HepG2 (cell line): Measurements from ENCODE around the gene MYLK2. TPM values are rescaled to one million over a fixed set of nuclear protein-coding genes. Genes with fewer than 3 reads are reported as not detected.

Experiments used
- ATF7 ChIP-seq, 2 experiments: fragments of 450-650 bp in 1 of 2; sonication (generic) in 1 of 2; formaldehyde crosslinking in 1 of 2; IDR thresholded peaks; 2 replicates each; pipeline versions ENCODE4 v1.4.0 to v1.6.1; 2016 to 2020; ENCODE audit warnings: antibody characterized with exemption in 1 of 2, mild to moderate bottlenecking in 1 of 2, missing genetic modification reagents in 1 of 2
- BRCA1 ChIP-seq: sonication (generic); formaldehyde crosslinking; IDR thresholded peaks from 2 replicates; pipeline ENCODE4 v1.4.0; 2020; ENCODE audit warnings: missing genetic modification reagents
- CCAR2 ChIP-seq: fragments of 200-400 bp; formaldehyde crosslinking; optimal IDR thresholded peaks from 2 replicates; pipeline ENCODE3; 2018; ENCODE audit warnings: low read depth, mild to moderate bottlenecking, low read length, moderate library complexity
- ELF1 ChIP-seq: sonication (generic); formaldehyde crosslinking; IDR thresholded peaks from 2 replicates; pipeline ENCODE4 v1.4.0; 2020; ENCODE audit warnings: missing genetic modification reagents
- GATAD1 ChIP-seq: IDR thresholded peaks from 2 replicates; pipeline ENCODE4 v1.6.1; 2016; ENCODE audit warnings: missing genetic modification reagents, missing compliant biosample characterization
- GTF3A ChIP-seq: sonication (generic); formaldehyde crosslinking; conservative IDR thresholded peaks from 2 replicates; pipeline ENCODE4 v1.4.0; 2020; ENCODE audit warnings: mild to moderate bottlenecking, missing genetic modification reagents
- KLF12 ChIP-seq: sonication (generic); formaldehyde crosslinking; IDR thresholded peaks from 2 replicates; pipeline ENCODE4 v1.4.0; 2020; ENCODE audit warnings: missing genetic modification reagents, borderline replicate concordance
- KLF9 ChIP-seq: IDR thresholded peaks from 2 replicates; pipeline ENCODE4 v1.6.1; 2016; ENCODE audit warnings: low read depth
- NBN ChIP-seq: fragments of 450-650 bp; conservative IDR thresholded peaks from 2 replicates; pipeline ENCODE4 v1.6.1; 2017
- NR3C1 ChIP-seq: sonication (generic); formaldehyde crosslinking; IDR thresholded peaks from 2 replicates; pipeline ENCODE4 v1.4.0; 2020; ENCODE audit warnings: missing genetic modification reagents
- TBL1XR1 ChIP-seq: fragments of 150-350 bp; IDR thresholded peaks from 2 replicates; pipeline ENCODE4 v1.6.1; 2014; ENCODE audit warnings: borderline replicate concordance, low read length; ENCODE audit not compliant: partially characterized antibody
- TSC22D2 ChIP-seq: sonication (generic); formaldehyde crosslinking; IDR thresholded peaks from 2 replicates; pipeline ENCODE4 v1.5.1; 2020; ENCODE audit warnings: missing genetic modification reagents, mild to moderate bottlenecking, borderline replicate concordance
- ZBTB8A ChIP-seq: sonication (generic); formaldehyde crosslinking; IDR thresholded peaks from 2 replicates; pipeline ENCODE4 v1.4.0; 2020; ENCODE audit warnings: mild to moderate bottlenecking, low read depth, missing genetic modification reagents, borderline replicate concordance
- ZFP90 ChIP-seq: sonication (generic); formaldehyde crosslinking; IDR thresholded peaks from 2 replicates; pipeline ENCODE4 v1.8.0; 2022; ENCODE audit warnings: missing genetic modification reagents, mild to moderate bottlenecking, inconsistent platforms, borderline replicate concordance
- ZFYVE20 ChIP-seq: sonication (generic); formaldehyde crosslinking; IDR thresholded peaks from 2 replicates; pipeline ENCODE4 v1.8.0; 2023; ENCODE audit warnings: low read depth, mild to moderate bottlenecking, moderate library complexity, missing genetic modification reagents, borderline replicate concordance
- ZNF138 ChIP-seq: sonication (generic); formaldehyde crosslinking; IDR thresholded peaks from 2 replicates; pipeline ENCODE4 v1.5.0; 2020; ENCODE audit warnings: mild to moderate bottlenecking, low read depth, missing genetic modification reagents
- ZNF180 ChIP-seq: sonication (generic); formaldehyde crosslinking; IDR thresholded peaks from 2 replicates; pipeline ENCODE4 v1.4.0; 2020; ENCODE audit warnings: low read depth, missing genetic modification reagents, borderline replicate concordance
- ZNF292 ChIP-seq: sonication (generic); formaldehyde crosslinking; IDR thresholded peaks from 2 replicates; pipeline ENCODE4 v1.8.1; 2022; ENCODE audit warnings: mild to moderate bottlenecking, low read depth, missing genetic modification reagents, borderline replicate concordance
- ZNF383 ChIP-seq: sonication (generic); formaldehyde crosslinking; IDR thresholded peaks from 2 replicates; pipeline ENCODE4 v1.4.0; 2020; ENCODE audit warnings: missing genetic modification reagents, mild to moderate bottlenecking, borderline replicate concordance
- ZNF703 ChIP-seq: sonication (generic); formaldehyde crosslinking; IDR thresholded peaks from 2 replicates; pipeline ENCODE4 v1.5.1; 2020; ENCODE audit warnings: missing genetic modification reagents, mild to moderate bottlenecking, moderate library complexity, borderline replicate concordance
- ZNF724P ChIP-seq: sonication (generic); formaldehyde crosslinking; IDR thresholded peaks from 2 replicates; pipeline ENCODE4 v1.8.0; 2022; ENCODE audit warnings: missing genetic modification reagents, borderline replicate concordance
- ZNF772 ChIP-seq: sonication (generic); formaldehyde crosslinking; IDR thresholded peaks from 2 replicates; pipeline ENCODE4 v1.5.0; 2020; ENCODE audit warnings: mild to moderate bottlenecking, missing genetic modification reagents
- ZNF850 ChIP-seq: sonication (generic); formaldehyde crosslinking; conservative IDR thresholded peaks from 2 replicates; pipeline ENCODE4 v1.9.0; 2021; ENCODE audit warnings: mild to moderate bottlenecking, missing genetic modification reagents
- ZSCAN20 ChIP-seq: sonication (generic); formaldehyde crosslinking; IDR thresholded peaks from 2 replicates; pipeline ENCODE4 v1.4.0; 2020; ENCODE audit warnings: missing genetic modification reagents, mild to moderate bottlenecking, borderline replicate concordance
- polyA plus RNA-seq, 8 experiments: library from polyadenylated mRNA; depleted of rRNA in 3 of 8; stranded (reverse) in 7 of 8; unstranded in 1 of 8; fragments of >200 nt; fragmentation: Illumina TruSeq in 4 of 8; extraction: Trizol in 4 of 8; gene quantifications; 2 replicates each; pipeline versions ENCODE4 v1.2.1 to v1.2.3, GENCODE V29; 2011 to 2016; ENCODE audit warnings: low read depth in 4 of 8, missing spikeins in 1 of 8, mixed read lengths in 1 of 8; ENCODE audit not compliant: insufficient read depth in 1 of 8
- total RNA-seq, 5 experiments: library from RNA; depleted of rRNA; stranded (reverse); fragments of >200 nt; fragmentation: Illumina TruSeq; extraction: Trizol; gene quantifications; 2 replicates each; pipeline ENCODE4 v1.2.3, GENCODE V29; 2016; ENCODE audit warnings: low read depth in 1 of 5
- TF ChIP-seq, protein P1 (sequence below): sonication (generic); formaldehyde crosslinking; IDR thresholded peaks from 2 replicates; pipeline ENCODE4 v1.5.0; 2020; ENCODE audit warnings: mild to moderate bottlenecking, missing genetic modification reagents
- TF ChIP-seq, protein P2 (sequence below): sonication (generic); formaldehyde crosslinking; IDR thresholded peaks from 2 replicates; pipeline ENCODE4 v1.4.0; 2020; ENCODE audit warnings: missing genetic modification reagents

MYLK2 gene
- total and polyA plus RNA-seq, 2 of the 13 experiments (the other 11 are each of a cell fraction or from before 2014, with no cell fraction given), result 0.27 TPM; not detected in 1

DNA sequence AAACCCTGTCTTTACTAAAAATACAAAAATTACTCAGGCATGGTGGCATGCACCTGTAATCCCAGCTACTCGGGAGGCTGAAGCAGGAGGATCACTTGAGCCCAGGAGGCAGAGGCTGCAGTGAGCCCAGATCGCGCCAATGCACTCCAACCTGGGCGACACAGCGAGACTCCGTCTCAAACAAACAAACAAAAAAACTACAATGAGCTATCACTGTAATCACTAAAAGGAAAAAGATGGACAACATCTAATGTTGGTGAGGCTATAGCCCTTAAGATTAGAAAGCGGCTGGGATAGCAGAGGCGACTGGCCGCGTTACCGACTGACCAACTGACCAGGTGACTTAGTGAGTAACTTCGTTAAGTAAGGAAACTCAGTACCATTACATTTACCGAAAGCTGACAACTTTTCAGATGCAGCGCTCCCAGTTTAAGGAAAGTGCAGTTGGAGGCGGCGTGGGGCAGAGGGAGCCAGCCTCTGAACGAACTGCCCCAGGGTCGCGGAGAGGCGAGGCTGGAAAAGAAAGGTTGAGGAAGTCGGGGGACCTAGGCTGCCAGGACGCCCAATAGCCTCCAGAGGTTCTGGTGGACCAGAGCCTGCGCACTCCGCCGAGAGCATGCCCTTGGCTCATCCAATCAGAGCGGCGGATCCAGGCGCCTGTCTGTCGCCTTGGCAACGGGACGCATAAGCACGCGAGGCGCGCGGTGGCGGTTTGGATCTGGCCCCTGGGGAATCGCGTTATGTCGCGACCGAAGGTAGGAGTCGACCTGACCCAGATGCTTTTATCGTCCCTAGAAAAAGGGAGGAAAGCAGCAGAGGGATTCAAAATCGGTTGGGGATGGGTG, 60.2 kb downstream of the MYLK2 start (continued):
- TF ChIP-seq ZSCAN20 (CRISPR knock-in tag), result no peak
- peak; percentile 89; the same call in 1 of the 2 replicates for TF ChIP-seq ZNF383 (CRISPR knock-in tag)
- TF ChIP-seq ZFYVE20 (CRISPR knock-in tag), result no peak
- TF ChIP-seq ZNF772 (CRISPR knock-in tag), result no peak
- 0 out of 2 replicates have a peak, but pooled peaks have one; percentile 28 for TF ChIP-seq KLF12 (CRISPR knock-in tag)
- TF ChIP-seq ZNF292 (CRISPR knock-in tag), result peak; percentile 10; the same call in 1 of the 2 replicates
- peak; percentile 84 for TF ChIP-seq ZNF724P (CRISPR knock-in tag)
- TF ChIP-seq ZNF703 (CRISPR knock-in tag), result no peak
- TF ChIP-seq ZNF850 (CRISPR knock-in tag), result no peak
- no peak for TF ChIP-seq GATAD1 (CRISPR knock-in tag)
- TF ChIP-seq NR3C1, result no peak
- TF ChIP-seq ZFP90 (CRISPR knock-in tag), result no peak
- no peak for TF ChIP-seq ATF7 (IDR thresholded peaks at IDR 0.05)
- TF ChIP-seq ATF7 (CRISPR knock-in tag; IDR thresholded peaks at IDR 0.05), result peak; percentile 28; the same call in 1 of the 2 replicates
- TF ChIP-seq CCAR2, result no peak
- TF ChIP-seq, protein P1, sequence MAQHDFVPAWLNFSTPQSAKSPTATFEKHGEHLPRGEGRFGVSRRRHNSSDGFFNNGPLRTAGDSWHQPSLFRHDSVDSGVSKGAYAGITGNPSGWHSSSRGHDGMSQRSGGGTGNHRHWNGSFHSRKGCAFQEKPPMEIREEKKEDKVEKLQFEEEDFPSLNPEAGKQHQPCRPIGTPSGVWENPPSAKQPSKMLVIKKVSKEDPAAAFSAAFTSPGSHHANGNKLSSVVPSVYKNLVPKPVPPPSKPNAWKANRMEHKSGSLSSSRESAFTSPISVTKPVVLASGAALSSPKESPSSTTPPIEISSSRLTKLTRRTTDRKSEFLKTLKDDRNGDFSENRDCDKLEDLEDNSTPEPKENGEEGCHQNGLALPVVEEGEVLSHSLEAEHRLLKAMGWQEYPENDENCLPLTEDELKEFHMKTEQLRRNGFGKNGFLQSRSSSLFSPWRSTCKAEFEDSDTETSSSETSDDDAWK (CRISPR knock-in tag), result no peak
- TF ChIP-seq TSC22D2 (CRISPR knock-in tag), result peak; percentile 89; the same call in 1 of the 2 replicates
- TF ChIP-seq BRCA1 (CRISPR knock-in tag), result no peak
- peak; percentile 24; the same call in 1 of the 2 replicates for TF ChIP-seq KLF9 (CRISPR knock-in tag)
- no peak for TF ChIP-seq GTF3A (CRISPR knock-in tag)
- TF ChIP-seq ZNF138 (CRISPR knock-in tag), result peak; percentile 81; the same call in 1 of the 2 replicates
- TF ChIP-seq ZNF180, result peak; percentile 20; the same call in 1 of the 2 replicates
- TF ChIP-seq, protein P2, sequence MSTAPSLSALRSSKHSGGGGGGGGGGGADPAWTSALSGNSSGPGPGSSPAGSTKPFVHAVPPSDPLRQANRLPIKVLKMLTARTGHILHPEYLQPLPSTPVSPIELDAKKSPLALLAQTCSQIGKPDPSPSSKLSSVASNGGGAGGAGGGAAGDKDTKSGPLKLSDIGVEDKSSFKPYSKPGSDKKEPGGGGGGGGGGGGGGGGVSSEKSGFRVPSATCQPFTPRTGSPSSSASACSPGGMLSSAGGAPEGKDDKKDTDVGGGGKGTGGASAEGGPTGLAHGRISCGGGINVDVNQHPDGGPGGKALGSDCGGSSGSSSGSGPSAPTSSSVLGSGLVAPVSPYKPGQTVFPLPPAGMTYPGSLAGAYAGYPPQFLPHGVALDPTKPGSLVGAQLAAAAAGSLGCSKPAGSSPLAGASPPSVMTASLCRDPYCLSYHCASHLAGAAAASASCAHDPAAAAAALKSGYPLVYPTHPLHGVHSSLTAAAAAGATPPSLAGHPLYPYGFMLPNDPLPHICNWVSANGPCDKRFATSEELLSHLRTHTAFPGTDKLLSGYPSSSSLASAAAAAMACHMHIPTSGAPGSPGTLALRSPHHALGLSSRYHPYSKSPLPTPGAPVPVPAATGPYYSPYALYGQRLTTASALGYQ (CRISPR knock-in tag), result no peak
- TF ChIP-seq ELF1 (CRISPR knock-in tag), result peak; percentile 77
- TF ChIP-seq ZBTB8A, result no peak
- TF ChIP-seq TBL1XR1, result no peak
- TF ChIP-seq NBN, result no peak
